ENCODE results near the gene OCA2. TPM values are rescaled to one million over a fixed set of nuclear protein-coding genes. Genes with fewer than 3 reads are reported as not detected.

OCA2 gene
- total RNA-seq, 2 donors from 2014 or later: 0.31 TPM; not detected in 1

DNA sequence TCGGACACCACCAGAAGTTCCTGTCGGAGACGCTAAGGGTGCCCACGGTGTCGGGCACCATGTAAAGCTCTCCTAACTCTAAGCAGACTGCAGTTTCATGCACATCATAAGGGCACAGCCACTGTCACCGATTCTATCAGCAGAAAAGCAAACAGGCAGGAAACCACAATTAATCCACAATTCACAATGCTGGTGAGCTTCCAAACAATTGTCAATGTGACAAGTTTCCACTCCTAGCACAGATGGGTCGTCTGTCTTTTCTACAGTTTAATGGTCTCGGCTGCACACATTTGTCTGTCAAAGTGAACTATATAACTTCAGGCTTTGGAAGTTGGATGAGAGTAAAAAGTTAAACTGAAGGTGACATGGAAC is 8.8 kb upstream of the OCA2 start:
- H3K27ac ChIP-seq: no peak overlapping the region
- H3K27me3 ChIP-seq: no peaks in the 10 kb centered on the region
- TF ChIP-seq, protein P1, sequence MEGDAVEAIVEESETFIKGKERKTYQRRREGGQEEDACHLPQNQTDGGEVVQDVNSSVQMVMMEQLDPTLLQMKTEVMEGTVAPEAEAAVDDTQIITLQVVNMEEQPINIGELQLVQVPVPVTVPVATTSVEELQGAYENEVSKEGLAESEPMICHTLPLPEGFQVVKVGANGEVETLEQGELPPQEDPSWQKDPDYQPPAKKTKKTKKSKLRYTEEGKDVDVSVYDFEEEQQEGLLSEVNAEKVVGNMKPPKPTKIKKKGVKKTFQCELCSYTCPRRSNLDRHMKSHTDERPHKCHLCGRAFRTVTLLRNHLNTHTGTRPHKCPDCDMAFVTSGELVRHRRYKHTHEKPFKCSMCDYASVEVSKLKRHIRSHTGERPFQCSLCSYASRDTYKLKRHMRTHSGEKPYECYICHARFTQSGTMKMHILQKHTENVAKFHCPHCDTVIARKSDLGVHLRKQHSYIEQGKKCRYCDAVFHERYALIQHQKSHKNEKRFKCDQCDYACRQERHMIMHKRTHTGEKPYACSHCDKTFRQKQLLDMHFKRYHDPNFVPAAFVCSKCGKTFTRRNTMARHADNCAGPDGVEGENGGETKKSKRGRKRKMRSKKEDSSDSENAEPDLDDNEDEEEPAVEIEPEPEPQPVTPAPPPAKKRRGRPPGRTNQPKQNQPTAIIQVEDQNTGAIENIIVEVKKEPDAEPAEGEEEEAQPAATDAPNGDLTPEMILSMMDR (IDR thresholded peaks at IDR 0.05): no peak
- H3K4me1 ChIP-seq: peaks cover 0 to 15% of the 10 kb centered on the region in 2 donors
- H3K4me3 ChIP-seq: peak overlapping the region in 1 of 2 donors; percentile 64
- H3K9me3 ChIP-seq: no peaks in the 10 kb centered on the region
- no peak for DNase-seq (ENCODE audit: low spot score)
- H3K36me3 ChIP-seq: peaks cover 17% of the 10 kb centered on the region

DNA sequence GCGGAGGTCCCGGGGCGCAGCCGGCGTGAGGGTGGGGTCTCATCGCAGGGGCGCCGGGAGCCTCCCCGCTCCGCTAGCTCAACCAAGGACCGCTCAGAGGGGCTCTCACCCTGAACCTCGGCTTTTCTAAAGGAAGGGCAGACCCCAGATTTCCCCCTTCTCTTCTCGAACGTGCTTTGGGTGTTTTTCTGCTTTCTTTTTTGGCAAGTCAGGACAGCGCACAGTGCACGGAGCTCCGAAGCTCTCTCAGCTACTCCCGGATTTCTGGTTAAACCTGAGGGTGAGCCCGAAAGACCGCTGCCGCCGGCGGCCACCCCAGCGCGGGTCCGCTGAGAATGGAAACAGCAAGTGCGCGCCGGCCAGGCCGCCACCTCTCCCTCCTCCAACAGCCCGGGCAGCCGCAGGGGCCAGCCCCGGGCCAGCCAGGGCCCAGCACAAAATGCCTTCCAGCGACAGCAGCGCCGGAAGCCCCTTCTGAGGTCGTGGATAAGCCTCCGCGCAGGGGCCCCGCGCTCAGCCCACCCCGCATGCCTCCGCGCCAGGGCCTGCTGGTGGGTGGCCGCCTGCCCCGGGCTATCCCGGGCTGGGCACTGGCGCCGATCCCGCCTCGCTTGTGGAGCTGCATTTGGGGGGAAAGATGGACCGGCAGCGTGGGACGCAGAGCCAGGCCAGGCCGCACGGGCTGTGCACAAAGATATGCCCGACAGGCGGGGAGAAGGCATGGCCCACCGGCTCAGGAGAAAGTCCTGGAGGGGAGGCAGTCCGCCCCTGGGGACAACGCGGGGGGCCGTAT is 8.2 kb upstream of the OCA2 start:
- H3K27me3 ChIP-seq: no peaks in the 10 kb centered on the region
- peaks cover 0 to 15% of the 10 kb centered on the region in 2 donors for H3K4me1 ChIP-seq
- H3K4me3 ChIP-seq: peak overlapping the region; percentile 42 to 64
- no peaks in the 10 kb centered on the region for H3K9me3 ChIP-seq
- peak overlapping the region; percentile 1 to 17 for H3K27ac ChIP-seq
- DNase-seq (ENCODE audit: low spot score): no peak
- peaks cover 11% of the 10 kb centered on the region for H3K36me3 ChIP-seq
- TF ChIP-seq, protein P1 (IDR thresholded peaks at IDR 0.05): no peak

DNA sequence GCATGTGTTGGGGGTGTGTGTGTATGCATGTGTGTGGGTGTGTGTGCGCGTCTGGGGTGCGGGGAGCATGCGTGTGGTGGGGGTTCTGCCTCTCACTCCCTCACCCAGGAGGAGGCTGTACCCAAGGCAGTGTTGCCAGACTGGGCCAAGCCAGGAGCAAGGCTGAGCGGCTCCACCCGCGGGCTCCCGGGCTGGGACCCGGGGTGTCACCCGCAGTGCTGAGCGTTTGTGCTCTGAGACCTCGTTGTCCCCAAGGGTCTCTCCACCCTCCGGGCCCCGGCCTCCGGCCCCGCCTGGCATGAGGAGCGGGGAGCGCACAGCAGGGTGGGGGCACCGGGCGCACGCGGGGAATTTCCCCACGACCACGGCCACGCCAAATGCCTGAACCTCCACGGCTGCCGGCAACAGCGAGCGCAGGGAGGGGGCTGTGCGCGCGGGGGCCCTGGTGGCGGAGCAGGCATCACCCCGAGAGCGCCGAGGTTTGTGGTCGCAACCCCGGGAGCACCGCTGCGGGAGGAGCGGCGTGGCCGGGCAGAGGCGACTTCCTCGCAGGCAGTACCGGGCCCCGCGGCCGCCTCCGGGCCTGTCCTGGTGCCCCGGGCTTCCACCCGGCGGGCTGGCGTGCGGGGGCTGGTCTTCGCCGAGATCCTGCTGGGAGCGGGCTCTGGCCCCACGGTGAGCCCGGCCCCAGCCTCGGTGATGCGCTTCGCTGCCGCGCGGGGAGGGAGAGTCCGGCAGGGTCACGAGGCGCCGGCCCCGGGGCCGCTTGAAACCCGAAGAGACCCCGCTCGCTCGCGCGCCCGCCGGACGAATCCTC is 7.4 kb upstream of the OCA2 start:
- DNase-seq (ENCODE audit: low spot score): no peak
- peak overlapping the region; percentile 42 to 64 for H3K4me3 ChIP-seq
- H3K27me3 ChIP-seq: no peaks in the 10 kb centered on the region
- peaks cover 3% of the 10 kb centered on the region for H3K36me3 ChIP-seq
- peaks cover 0 to 15% of the 10 kb centered on the region in 2 donors for H3K4me1 ChIP-seq
- H3K27ac ChIP-seq: peak overlapping the region; percentile 1 to 17
- no peaks in the 10 kb centered on the region for H3K9me3 ChIP-seq
- TF ChIP-seq, protein P1 (IDR thresholded peaks at IDR 0.05): no peak

DNA sequence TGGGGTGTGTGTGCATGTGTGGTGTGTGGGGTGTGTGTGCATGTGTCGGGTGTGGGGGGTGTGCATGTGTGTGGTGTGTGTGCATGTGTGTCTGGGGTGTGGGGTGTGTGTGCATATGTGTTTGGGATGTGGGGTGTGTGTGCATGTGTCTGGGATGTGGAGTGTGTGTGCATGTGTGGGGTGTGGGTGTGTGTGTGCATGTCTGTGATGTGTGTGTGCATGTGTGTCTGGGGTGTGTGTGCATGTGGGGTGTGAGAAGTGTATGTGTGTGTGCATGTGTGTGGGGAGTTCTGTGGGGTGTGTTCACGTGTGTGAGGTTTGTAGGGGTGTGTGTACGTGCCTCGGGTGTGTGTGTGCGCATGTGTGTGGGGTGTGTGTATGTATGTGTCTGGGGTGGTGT is 6.7 kb upstream of the OCA2 start:
- no peak overlapping the region for H3K4me3 ChIP-seq
- H3K4me1 ChIP-seq: peaks cover 0 to 15% of the 10 kb centered on the region in 2 donors
- H3K27ac ChIP-seq: no peak overlapping the region
- no peak for DNase-seq (ENCODE audit: low spot score)
- H3K9me3 ChIP-seq: no peaks in the 10 kb centered on the region
- no peaks in the 10 kb centered on the region for H3K36me3 ChIP-seq
- no peaks in the 10 kb centered on the region for H3K27me3 ChIP-seq
- TF ChIP-seq, protein P1 (IDR thresholded peaks at IDR 0.05): no peak

DNA sequence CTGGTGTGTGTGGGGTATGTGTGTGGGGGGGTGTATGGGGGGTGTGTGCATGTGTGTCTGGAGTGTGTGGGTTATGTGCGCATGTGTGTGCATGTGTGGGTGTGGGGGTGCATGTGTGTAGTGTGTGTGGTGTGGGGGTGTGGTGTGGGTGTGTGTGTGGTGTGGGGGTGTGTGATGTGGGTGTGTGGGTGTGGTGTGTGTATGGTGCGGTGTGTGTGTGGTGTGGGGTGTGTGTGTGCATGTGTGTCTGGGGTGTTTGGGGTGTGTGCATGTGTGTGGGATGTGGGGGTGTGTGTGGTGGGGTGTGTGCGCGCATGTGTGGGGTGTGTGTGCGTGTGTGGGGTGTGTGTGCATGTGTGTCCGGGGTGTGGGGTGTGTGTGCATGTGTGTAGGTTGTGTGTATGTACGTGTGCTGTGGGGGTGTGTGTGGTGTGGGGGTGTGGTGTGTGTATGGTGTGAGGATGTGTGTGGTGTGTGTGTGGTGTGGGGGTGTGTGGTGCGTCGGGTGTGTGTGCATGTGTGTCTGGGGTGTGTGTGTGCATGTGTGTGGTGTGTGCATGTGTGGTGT is 6.2 kb upstream of the OCA2 start:
- H3K4me3 ChIP-seq: no peak overlapping the region
- no peaks in the 10 kb centered on the region for H3K27me3 ChIP-seq
- no peak for DNase-seq (ENCODE audit: low spot score)
- H3K36me3 ChIP-seq: no peaks in the 10 kb centered on the region
- no peak overlapping the region for H3K27ac ChIP-seq
- H3K9me3 ChIP-seq: no peaks in the 10 kb centered on the region
- TF ChIP-seq, protein P1 (IDR thresholded peaks at IDR 0.05): no peak
- H3K4me1 ChIP-seq: peaks cover 0 to 15% of the 10 kb centered on the region in 2 donors

All from right atrium auricular region (tissue), 2 donors.